CD4-positive, alpha-beta T cell treated with Interleukin-2 at 100 ng/mL for 4 hours (primary cell): ENCODE results near the gene SUN1.
"Not testable (repeated sequence)": the region's sequence is repeated elsewhere in the genome, so short reads cannot be mapped to it uniquely, and the experiment has no call there.

ENCODE experiments used
- DNase-seq: peaks from one replicate; pipeline ENCODE4 v3.0.0-alpha.2; 2020; ENCODE audit warnings: low spot score

Gene SUN1

DNA sequence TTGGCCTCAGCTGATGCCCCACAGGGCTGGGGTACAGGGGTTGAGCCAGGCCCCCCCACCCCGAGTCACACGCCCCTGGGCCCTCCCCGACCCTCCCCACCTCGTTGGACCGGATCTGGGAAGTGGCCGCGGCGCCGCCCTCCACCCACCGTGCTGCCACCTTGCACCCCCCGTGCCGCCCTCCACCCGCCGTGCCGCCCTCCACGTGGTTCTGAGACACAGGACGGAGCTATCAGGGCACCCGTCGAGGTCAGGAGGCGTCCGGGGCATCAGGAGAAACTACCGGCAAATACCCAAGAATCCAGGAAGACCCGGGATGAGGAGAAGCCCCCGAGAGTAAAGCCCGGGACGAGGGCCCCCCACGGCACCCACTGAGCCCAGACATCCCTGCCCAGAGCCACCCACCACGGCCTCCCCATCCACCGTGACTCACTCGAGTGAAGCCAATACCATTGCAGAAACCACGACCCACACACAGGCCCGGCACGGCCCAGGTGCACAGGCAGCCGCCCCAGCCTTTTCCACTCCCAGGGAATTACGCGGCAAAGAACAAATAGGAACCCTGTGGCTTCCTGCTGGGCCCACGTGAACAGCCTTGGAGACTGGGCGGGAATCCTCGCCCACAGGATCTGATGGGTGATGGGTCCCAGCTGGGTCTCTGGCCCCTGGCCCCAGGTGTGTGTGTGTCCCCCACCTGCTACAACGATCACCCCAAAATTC is 88.2 kb downstream of the SUN1 start:
- DNase-seq = no peak

DNA sequence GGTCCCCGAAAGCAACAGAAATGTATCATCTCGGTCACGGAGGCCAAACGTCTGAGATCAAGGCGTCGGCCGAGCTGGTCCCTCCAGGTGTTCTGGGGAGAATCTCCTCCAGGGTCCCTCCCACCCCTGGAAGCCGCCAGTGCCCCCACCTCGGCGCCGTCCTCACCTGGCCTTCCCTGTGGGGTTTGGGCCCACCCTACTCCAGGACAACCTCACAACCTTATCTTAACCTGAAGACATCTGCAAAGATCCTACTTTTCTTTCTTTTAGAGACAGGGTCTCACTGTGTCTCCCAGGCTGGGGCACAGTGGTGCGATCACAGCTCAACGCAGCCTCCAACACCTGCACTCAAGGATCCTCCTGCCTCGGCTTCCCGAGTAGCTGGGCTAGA is 88.8 kb downstream of the SUN1 start:
- no peak for DNase-seq

DNA sequence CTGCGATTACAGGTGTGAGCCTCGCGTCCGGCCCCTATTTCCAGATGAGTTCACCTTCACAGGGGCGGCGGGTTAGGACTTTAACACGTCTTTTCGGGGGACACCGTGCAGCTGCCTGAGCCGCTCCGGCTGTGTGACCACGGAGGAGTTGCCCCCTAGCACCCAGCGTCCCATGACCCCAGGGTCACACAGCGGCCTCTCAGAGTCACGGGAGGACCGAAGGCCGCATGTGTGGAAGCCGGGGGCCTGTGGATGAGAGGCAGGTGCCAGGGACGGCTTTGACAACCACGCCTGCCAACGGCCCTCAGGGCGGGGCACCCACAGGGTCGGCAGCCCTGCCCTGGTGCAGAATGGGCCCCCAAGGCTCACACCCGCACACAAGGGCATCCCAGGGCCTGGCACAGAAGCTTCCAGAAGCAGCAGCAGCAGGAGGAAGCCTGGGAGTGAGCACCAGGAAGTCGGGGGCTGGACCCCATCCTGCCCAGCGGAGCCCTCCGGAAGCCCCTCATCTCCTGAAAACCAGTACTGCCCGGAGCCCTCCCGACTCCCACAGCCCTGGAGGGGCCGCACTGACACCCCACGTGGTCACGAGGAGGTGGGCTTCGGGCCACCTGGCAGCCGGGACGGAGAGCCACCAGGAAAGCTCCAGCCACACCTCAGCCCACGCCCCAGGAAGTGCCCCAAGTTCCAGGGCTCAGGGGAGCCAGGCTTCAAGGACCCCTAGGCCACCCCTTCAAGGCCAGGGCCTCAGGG is 89.5 kb downstream of the SUN1 start:
- no peak for DNase-seq

DNA sequence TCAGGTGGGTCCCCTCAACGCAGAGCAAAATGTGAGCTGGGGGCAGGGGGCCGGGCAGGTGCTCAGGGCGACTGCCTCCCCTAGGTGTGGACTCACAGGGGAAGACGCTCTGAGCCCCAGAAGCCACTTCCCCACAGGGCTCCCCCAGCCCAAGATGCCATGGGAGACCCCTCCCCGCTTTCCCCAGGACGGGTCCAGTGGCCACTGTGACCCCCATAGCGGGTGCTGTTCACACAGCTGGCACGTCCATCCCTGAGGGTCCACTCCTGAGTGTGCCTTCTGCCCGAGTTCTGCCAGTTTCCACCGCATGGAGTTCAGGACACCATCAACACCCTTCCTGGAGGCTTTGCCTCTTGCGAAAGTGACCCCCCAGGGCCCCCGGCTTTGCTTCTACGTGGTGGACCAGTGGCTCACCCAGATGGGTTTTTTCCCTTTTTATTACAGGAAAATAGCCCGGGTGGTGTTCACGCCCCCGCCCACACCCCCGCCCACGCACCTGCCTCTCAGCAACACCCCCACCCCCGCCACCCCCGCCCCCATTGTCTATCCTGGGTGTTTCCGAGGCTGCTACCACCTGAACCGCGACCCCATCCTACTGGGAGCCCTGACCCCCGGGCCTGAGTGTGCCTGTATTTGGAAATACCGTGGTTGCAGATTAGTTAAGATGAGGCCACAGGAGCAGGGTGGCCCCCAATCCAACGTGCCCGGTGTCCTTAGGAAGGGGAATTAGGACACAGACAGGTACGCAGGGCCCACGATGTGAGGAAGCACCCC is 90.2 kb downstream of the SUN1 start:
- DNase-seq = peak; percentile 49

DNA sequence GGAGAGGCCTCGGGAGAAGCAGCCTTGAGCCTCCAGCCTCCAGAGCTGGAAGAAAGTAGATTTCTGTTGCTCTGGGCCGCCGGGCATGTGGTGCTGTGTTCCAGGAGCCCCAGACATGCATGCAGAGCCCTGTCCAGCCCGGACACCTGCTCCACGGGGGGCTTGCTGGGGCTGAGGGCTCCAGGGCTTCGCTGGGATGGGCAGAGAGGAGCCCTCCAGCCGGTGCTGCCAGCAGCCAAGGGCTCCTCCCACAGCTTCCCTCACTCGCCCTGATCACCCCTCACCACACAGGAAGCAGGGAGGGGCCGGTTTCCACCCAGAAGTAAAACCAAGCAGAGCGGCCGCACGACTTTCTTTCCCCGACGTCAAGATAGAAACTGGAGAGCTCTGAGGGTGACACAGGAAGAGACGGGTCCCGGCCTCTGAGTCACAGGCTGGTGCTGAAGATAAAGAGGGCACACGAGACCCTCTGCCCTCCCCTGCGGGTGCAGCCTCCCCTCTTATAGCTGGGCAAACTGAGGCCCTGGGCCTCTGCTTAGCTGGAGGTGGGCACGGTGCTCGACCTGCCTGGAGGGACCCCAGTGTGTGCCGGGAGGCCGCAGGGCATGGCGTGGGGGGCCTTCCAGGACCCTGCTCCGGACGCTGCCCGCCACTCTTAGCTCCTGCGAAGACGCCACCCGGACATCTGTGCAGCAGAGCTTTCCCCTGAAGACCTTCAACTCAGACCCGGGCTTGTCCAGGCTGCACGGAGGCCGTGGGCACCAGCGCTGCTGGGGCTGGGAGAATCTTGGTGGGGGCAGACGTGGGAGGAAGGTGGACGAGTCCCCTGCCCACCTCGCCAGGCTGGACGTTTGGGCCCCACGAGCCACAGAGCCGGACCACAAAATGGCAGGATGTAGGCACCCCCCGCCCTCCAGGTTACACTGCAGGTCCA is 91.1 kb downstream of the SUN1 start:
- DNase-seq = peak; percentile 95

DNA sequence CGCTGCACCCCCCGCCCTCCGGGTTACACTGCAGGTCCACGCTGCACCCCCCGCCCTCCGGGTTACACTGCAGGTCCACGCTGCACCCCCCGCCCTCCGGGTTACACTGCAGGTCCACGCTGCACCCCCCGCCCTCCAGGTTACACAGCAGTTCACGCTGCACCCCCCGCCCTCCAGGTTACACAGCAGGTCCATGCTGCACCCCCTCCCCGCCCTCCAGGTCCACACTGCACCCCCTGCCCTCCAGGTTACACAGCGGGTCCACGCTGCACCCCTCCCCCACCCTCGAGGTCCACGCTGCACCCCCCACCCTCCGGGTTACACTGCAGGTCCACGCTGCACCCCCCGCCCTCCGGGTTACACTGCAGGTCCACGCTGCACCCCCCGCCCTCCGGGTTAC is 91.8 kb downstream of the SUN1 start:
- DNase-seq = not testable (repeated sequence)
